ENCODE results near the gene DOLPP1. TPM values are rescaled to one million over a fixed set of nuclear protein-coding genes. Genes with fewer than 3 reads are reported as not detected.

DOLPP1 gene
- polyA plus RNA-seq, 1 of the 3 experiments (the other 2 are of a cell fraction), result 19.9 TPM

GRCh38 chr9:129118799-129119198 is 37.9 kb downstream of the DOLPP1 start:
- TF ChIP-seq RFX5 (IDR thresholded peaks at IDR 0.05; ENCODE audit: low read length) (no peak), NFIC (IDR thresholded peaks at IDR 0.05; ENCODE audit: borderline replicate concordance) (0 out of 2 replicates have a peak, but pooled peaks have one; percentile 6), FOXJ3 (CRISPR knock-in tag; IDR thresholded peaks at IDR 0.05) (no peak), PBX3 (IDR thresholded peaks at IDR 0.05) (no peak)
- DNase-seq, result no peak
- POLR2A ChIA-PET, result interaction anchor here (0.6 kb wide), 1 partner anchor 8 kb away, joined by 3 read pairs; no protein-coding TSS in a partner anchor
- Histone ChIP-seq H3K9ac (no peak overlapping the region), H3K4me2 (no peak overlapping the region), H3K27ac (ENCODE audit: low read depth in 2 of 2, low read length in 1 of 2) (no peak overlapping the region), H3K27me3 (ENCODE audit: insufficient read depth) (no peaks in the 10 kb centered on the region), H3K4me1 (ENCODE audit: control insufficient read depth in 1 of 2, insufficient read depth in 2 of 2, low read depth in 1 of 2, low read length in 1 of 2) (peaks cover 2 to 12% of the 10 kb centered on the region in 2 experiments; a peak in 3 of 4 replicates), H3F3A (replicated peaks; ENCODE audit: insufficient read depth) (peaks cover 7% of the 10 kb centered on the region), H3K9me3 (no peaks in the 10 kb centered on the region), H3K79me2 (ENCODE audit: insufficient read depth) (peaks cover 72% of the 10 kb centered on the region), H4K20me1 (ENCODE audit: insufficient read depth) (no peaks in the 10 kb centered on the region), H3K36me3 (replicated peaks in 1 of 2; ENCODE audit: control insufficient read depth in 1 of 2, insufficient read depth in 2 of 2, low read length in 1 of 2) (peaks cover 0 to 7% of the 10 kb centered on the region in 2 experiments), H3K9me2 (no peaks in the 10 kb centered on the region), H2AFZ (ENCODE audit: low read depth) (no peak overlapping the region), H3K4me3 (ENCODE audit: low read depth in 2 of 2, low read length in 1 of 2) (no peak overlapping the region)
- CTCF ChIA-PET, result interaction anchor here (1.4 to 3.0 kb wide), 2 partner anchors 12 to 13 kb away, joined by 3 to 16 read pairs; no protein-coding TSS in a partner anchor
- WGBS (ENCODE audit: low lambda C conversion rate), result 86% methylated on average over 4 of the region's 4 CpGs

- CTCF ChIA-PET, result interaction anchor here (0.5 to 16.0 kb wide), 6 partner anchors 9 to 520 kb away, joined by 3 to 211 read pairs (median 6); partner anchors contain the start of gene C9orf50
- Histone ChIP-seq H2AFZ (ENCODE audit: low read depth) (no peak overlapping the region), H3K79me2 (ENCODE audit: insufficient read depth) (peaks cover 50% of the 10 kb centered on the region), H4K20me1 (ENCODE audit: insufficient read depth) (no peaks in the 10 kb centered on the region), H3K9ac (peak overlapping the region; percentile 39; the same call in 1 of the 2 replicates), H3F3A (replicated peaks; ENCODE audit: insufficient read depth) (peaks cover 4% of the 10 kb centered on the region), H3K4me2 (peak overlapping the region; percentile 25; the same call in 1 of the 2 replicates), H3K4me3 (ENCODE audit: low read depth in 2 of 2, low read length in 1 of 2) (no peak overlapping the region), H3K9me3 (no peaks in the 10 kb centered on the region), H3K27me3 (ENCODE audit: insufficient read depth) (no peaks in the 10 kb centered on the region), H3K4me1 (ENCODE audit: control insufficient read depth in 1 of 2, insufficient read depth in 2 of 2, low read depth in 1 of 2, low read length in 1 of 2) (peaks cover 2 to 15% of the 10 kb centered on the region in 2 experiments; a peak in 3 of 4 replicates), H3K9me2 (no peaks in the 10 kb centered on the region), H3K27ac (ENCODE audit: low read depth in 2 of 2, low read length in 1 of 2) (peak overlapping the region; percentile 1 to 59; a peak in 3 of 4 replicates), H3K36me3 (replicated peaks in 1 of 2; ENCODE audit: control insufficient read depth in 1 of 2, insufficient read depth in 2 of 2, low read length in 1 of 2) (peaks cover 7 to 9% of the 10 kb centered on the region in 2 experiments)
- POLR2A ChIA-PET, result interaction anchor here (0.6 kb wide), 1 partner anchor 205 kb away, joined by 3 read pairs; no protein-coding TSS in a partner anchor
- 56% methylated on average over 3 of the region's 3 CpGs for WGBS (ENCODE audit: low lambda C conversion rate)
- no peak for DNase-seq
- TF ChIP-seq NFIC (IDR thresholded peaks at IDR 0.05; ENCODE audit: borderline replicate concordance), result peak; percentile 28; the same call in 1 of the 2 replicates
- TF ChIP-seq REST (IDR thresholded peaks at IDR 0.05; ENCODE audit: low read depth, low read length), result no peak
- no peak for TF ChIP-seq RAD21 (IDR thresholded peaks at IDR 0.05; ENCODE audit: low read length)
- TF ChIP-seq PBX3 (IDR thresholded peaks at IDR 0.05), result peak; percentile 58; the same call in 1 of the 2 replicates
- TF ChIP-seq TCF12 (IDR thresholded peaks at IDR 0.05), result peak; percentile 43; the same call in 1 of the 2 replicates
- TF ChIP-seq SIN3A (IDR thresholded peaks at IDR 0.05; ENCODE audit: borderline replicate concordance, low read depth, low read length), result 0 out of 2 replicates have a peak, but pooled peaks have one; percentile 16
Observed at GRCh38 chr9:129121483-129121882, 40.6 kb downstream of the DOLPP1 start.

Data from SK-N-SH (cell line).